AG04450 (cell line): ENCODE results near the gene RPL3. TPM values are rescaled to one million over a fixed set of nuclear protein-coding genes. Genes with fewer than 3 reads are reported as not detected.

Experiments
- CTCF ChIA-PET: fragments of 300-600, 350-600 bp; formaldehyde crosslinking; extraction: SDS; loops from one replicate; lab custom pipeline; 2022; ENCODE audit warnings: antibody characterized with exemption, inconsistent platforms; lab: Charles Lee
- POLR2A ChIA-PET: fragments of 350-600 bp; formaldehyde crosslinking; extraction: SDS; loops from one replicate; lab custom pipeline; 2021; ENCODE audit warnings: antibody characterized with exemption, inconsistent platforms; lab: Yijun Ruan, JAX
- DNase-seq: peaks from one replicate; pipeline ENCODE4 v3.0.0-alpha.2; 2011; ENCODE audit warnings: low read depth, low spot score
- H3K27ac ChIP-seq: one replicate; pipeline ENCODE4 v1.5.1; 2012; ENCODE audit warnings: low read depth, low read length, control low read depth
- H3K27me3 ChIP-seq: one replicate; pipeline ENCODE4 v1.6.0; 2012; ENCODE audit warnings: low read length; ENCODE audit not compliant: control insufficient read depth, insufficient read depth
- H3K4me3 ChIP-seq: 2 replicates; pipeline ENCODE4 v1.5.1; 2011; ENCODE audit warnings: mild to moderate bottlenecking, low read depth, low read length, control low read depth
- H3K9me3 ChIP-seq: 2 replicates; pipeline ENCODE4 v1.5.1; 2012; ENCODE audit warnings: low read length; ENCODE audit not compliant: control insufficient read depth, insufficient read depth
- polyA plus RNA-seq: library from polyadenylated mRNA; depleted of rRNA; stranded (reverse); fragments of >200 nt; gene quantifications from 2 replicates; pipeline ENCODE4 v1.2.3, GENCODE V29; 2011
- TF ChIP-seq, protein P1 (sequence below): IDR thresholded peaks from 2 replicates; pipeline ENCODE4 v1.5.1; 2011; ENCODE audit warnings: low read depth, low read length, control low read depth, inconsistent platforms

RPL3 gene
- polyA plus RNA-seq, 1 experiment: 3,445 TPM

DNA sequence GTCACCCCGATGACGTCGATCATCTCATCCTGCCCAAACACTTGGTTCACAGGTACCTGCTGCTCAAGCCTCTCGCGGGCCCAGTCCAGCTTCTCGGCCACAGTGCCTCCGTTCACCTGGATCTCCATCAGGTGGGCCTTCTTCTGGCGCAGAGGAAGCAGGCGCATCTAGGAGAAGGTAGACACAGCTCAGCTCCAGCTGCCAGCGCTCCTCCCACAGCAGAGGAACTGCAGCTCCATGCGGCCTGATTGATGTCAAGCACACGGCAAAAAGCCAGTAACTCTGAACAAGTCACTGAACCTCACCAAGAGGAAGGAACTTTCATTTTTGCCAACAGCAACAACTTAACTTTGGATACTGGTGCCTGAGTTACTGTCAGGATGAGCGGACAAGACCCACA is 4.0 kb downstream of the RPL3 start:
- no peak overlapping the region for H3K27ac ChIP-seq
- no peaks in the 10 kb centered on the region for H3K9me3 ChIP-seq
- CTCF ChIA-PET: interaction anchor here (0.8 to 5.6 kb wide), 9 partner anchors 9 to 213 kb away, joined by 3 to 102 read pairs (median 5); partner anchors contain the start of gene CBX7

DNA sequence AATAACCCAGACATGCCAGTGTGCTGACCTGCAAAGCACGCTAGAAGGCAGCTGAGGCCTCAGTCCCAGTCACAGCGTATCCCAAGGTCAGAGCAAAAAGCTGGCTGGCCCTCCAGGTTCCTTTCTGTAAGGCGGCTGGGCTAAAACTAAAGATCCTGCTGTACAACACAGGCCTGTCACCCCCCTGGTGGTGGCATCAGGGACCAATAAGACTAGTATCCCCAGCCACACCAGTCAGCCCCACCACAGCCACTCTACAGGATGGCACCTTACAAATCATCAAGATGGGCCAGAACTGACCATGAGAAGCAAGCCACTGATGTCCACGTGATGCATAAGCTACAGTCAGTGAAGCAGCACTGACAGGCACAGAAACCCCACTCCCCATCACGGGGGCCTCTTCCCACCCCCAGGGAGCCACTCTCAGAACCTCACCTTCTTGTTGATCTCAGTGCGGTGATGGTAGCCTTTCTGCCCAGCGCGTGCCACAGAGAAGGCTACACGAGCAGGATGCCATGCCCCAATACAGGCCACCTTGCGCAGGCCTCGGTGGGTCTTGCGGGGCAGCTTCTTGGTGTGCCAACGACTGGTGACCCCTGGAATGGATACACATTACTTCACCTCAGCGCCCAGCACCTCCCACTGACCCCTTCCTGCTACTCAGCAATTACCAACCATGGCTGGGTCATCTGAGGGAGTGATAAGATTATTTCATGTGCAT is 5.0 kb downstream of the RPL3 start:
- CTCF ChIA-PET: interaction anchor here (0.8 to 5.6 kb wide), 4 partner anchors 143 to 214 kb away, joined by 3 to 102 read pairs (median 4); no protein-coding TSS in a partner anchor
- H3K9me3 ChIP-seq: no peaks in the 10 kb centered on the region; the same call in 1 of the 2 replicates
- H3K27me3 ChIP-seq: no peaks in the 10 kb centered on the region
- no peak for DNase-seq
- H3K4me3 ChIP-seq: peak overlapping the region; percentile 22; the same call in 1 of the 2 replicates
- POLR2A ChIA-PET: interaction anchor here (0.6 kb wide), 1 partner anchor 21 kb away, joined by 4 read pairs; no protein-coding TSS in a partner anchor
- TF ChIP-seq, protein P1, sequence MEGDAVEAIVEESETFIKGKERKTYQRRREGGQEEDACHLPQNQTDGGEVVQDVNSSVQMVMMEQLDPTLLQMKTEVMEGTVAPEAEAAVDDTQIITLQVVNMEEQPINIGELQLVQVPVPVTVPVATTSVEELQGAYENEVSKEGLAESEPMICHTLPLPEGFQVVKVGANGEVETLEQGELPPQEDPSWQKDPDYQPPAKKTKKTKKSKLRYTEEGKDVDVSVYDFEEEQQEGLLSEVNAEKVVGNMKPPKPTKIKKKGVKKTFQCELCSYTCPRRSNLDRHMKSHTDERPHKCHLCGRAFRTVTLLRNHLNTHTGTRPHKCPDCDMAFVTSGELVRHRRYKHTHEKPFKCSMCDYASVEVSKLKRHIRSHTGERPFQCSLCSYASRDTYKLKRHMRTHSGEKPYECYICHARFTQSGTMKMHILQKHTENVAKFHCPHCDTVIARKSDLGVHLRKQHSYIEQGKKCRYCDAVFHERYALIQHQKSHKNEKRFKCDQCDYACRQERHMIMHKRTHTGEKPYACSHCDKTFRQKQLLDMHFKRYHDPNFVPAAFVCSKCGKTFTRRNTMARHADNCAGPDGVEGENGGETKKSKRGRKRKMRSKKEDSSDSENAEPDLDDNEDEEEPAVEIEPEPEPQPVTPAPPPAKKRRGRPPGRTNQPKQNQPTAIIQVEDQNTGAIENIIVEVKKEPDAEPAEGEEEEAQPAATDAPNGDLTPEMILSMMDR: peak; percentile 25; the same call in 1 of the 2 replicates
- H3K27ac ChIP-seq: peak overlapping the region; percentile 31

More for the DNA sequence above, 4.0 kb downstream of the RPL3 start:
- POLR2A ChIA-PET: interaction anchor here (0.6 kb wide), 1 partner anchor 43 kb away, joined by 4 read pairs; no protein-coding TSS in a partner anchor
- TF ChIP-seq, protein P1: no peak
- no peak for DNase-seq
- H3K4me3 ChIP-seq: peak overlapping the region; percentile 47
- H3K27me3 ChIP-seq: no peaks in the 10 kb centered on the region

DNA sequence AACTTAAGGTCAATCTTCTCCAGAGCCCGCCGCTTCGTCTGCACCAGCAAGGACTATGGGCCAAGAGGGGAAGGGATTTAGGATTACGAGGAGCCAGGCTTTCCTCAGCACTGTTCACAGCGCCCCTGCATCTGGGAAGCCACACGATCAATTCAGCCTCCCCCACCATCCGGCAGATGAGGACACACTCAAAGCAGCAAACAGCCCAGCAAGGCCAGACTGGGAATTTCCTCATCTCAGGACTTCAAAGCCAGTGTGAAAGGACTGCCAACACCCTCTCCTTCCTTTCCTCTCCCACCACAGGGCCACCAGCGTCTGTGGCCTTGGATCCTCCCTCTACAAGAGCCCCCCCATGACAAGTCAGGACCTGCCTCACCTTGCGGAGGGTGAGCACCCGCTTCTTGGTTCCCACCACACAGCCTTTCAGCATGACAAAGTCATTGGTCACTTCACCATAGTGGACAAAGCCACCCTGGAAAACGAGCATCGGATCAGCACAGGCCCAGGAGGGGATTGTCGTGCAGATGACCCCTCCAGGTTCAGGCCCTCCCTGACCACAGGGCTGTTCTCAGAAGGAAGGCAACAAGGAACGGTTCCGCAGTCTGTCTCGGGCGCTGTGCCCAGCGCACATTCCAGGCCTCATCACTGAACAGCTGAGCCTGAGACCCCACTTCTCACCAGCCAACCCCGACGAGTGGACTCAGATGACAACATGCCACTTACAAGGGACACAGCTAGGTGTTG is 6.0 kb downstream of the RPL3 start:
- Histone ChIP-seq H3K27me3 (no peaks in the 10 kb centered on the region), H3K4me3 (no peak overlapping the region), H3K9me3 (no peaks in the 10 kb centered on the region; the same call in 1 of the 2 replicates), H3K27ac (peak overlapping the region; percentile 39)
- no peak for DNase-seq
- TF ChIP-seq, protein P1: no peak
- ChIA-PET POLR2A (no interaction called here), CTCF (interaction anchor here (0.6 to 4.7 kb wide), 2 partner anchors 143 to 175 kb away, joined by 4 to 59 read pairs; no protein-coding TSS in a partner anchor)

DNA sequence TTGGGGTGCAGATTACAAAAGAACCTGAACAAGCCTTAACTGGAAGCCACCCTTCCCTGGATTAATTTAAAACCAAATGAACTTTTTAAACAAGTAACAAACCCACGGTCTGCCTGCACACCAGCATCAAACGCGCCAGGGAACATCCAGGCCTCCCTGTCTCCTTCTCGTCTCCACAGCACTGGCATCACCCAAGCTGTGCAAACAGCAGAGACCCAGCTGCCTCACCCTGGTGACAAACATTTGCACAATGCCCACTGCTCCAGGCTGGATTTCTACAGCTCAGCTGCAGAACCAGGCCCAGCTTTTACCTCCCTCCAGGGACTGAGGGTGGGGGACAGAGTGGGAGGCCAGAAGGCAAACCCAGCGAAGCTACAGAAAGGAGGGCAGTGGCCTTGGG is 7.0 kb downstream of the RPL3 start:
- TF ChIP-seq, protein P1: no peak
- no peak overlapping the region for H3K4me3 ChIP-seq
- H3K9me3 ChIP-seq: no peaks in the 10 kb centered on the region; the same call in 1 of the 2 replicates
- DNase-seq: no peak
- no peaks in the 10 kb centered on the region for H3K27me3 ChIP-seq
- POLR2A ChIA-PET: interaction anchor here (0.6 to 2.5 kb wide), 3 partner anchors 58 to 137 kb away, joined by 3 to 12 read pairs (median 12); no protein-coding TSS in a partner anchor
- CTCF ChIA-PET: interaction anchor here (4.7 kb wide), 1 partner anchor 142 kb away, joined by 59 read pairs; no protein-coding TSS in a partner anchor
- H3K27ac ChIP-seq: peak overlapping the region; percentile 47
